Breast epithelium (tissue), 4 donors: ENCODE data around the gene NDUFA3. TPM values are rescaled to one million over a fixed set of nuclear protein-coding genes. Genes with fewer than 3 reads are reported as not detected.

Experiments used
- DNase-seq, 2 donors: peaks; one replicate each; pipeline ENCODE4 v3.0.0-alpha.2; 2019; ENCODE audit warnings: low spot score in 2 of 2
- H3K27ac ChIP-seq, 2 donors: fragments of 200-600 bp; sonication (generic) in 1 of 2; one replicate each; pipeline ENCODE4 v1.5.1; 2016 to 2019; ENCODE audit warnings: mild to moderate bottlenecking in 1 of 2
- H3K27me3 ChIP-seq, 2 donors: fragments of 200-600 bp; sonication (generic) in 1 of 2; one replicate each; pipeline versions ENCODE4 v1.5.1 to v1.6.0; 2017 to 2019; ENCODE audit warnings: control low read depth in 1 of 2, mild to moderate bottlenecking in 1 of 2
- H3K36me3 ChIP-seq: fragments of 200-600 bp; one replicate; pipeline ENCODE4 v1.5.1; 2019
- H3K4me1 ChIP-seq, 2 donors: fragments of 200-600 bp; sonication (generic); one replicate each; pipeline ENCODE4 v1.5.1; 2016 to 2019; ENCODE audit warnings: control low read depth in 1 of 2
- H3K4me3 ChIP-seq, 3 donors: fragments of 200-600 bp; sonication (generic); 1 replicate in 2 of 3; 2 replicates in 1 of 3; pipeline ENCODE4 v1.5.1; 2016 to 2019; ENCODE audit warnings: mild to moderate bottlenecking in 3 of 3, moderate library complexity in 2 of 3
- H3K9me3 ChIP-seq, 2 donors: fragments of 200-600 bp; sonication (generic) in 1 of 2; one replicate each; pipeline ENCODE4 v1.5.1; 2016 to 2019; ENCODE audit warnings: control low read depth in 1 of 2
- CTCF ChIP-seq, 3 donors: fragments of 450-650 bp; IDR thresholded peaks; one replicate each; pipeline ENCODE4 v1.5.1; 2016 to 2017; ENCODE audit warnings: antibody characterized with exemption in 3 of 3, mild to moderate bottlenecking in 3 of 3, moderate library complexity in 3 of 3
- POLR2A ChIP-seq: fragments of 450-650 bp; IDR thresholded peaks from one replicate; pipeline ENCODE4 v1.6.1; 2016; ENCODE audit warnings: antibody characterized with exemption, mild to moderate bottlenecking, moderate library complexity
- POLR2AphosphoS5 ChIP-seq, 3 donors: sonication (generic); formaldehyde crosslinking; IDR thresholded peaks; one replicate each; pipeline ENCODE4 v1.6.1; 2017; ENCODE audit warnings: antibody characterized with exemption in 3 of 3
- intact Hi-C: fragments of 100-400 bp; cut with DNase I; formaldehyde crosslinking; loops from one replicate; pipeline ENCODE4 v1.15.1; 2023; ENCODE audit warnings: low total_unique reads
- total RNA-seq, 3 donors: library from RNA; depleted of rRNA; stranded (reverse); fragments of >200 nt; gene quantifications; one replicate each; pipeline ENCODE4 v1.1.0, GENCODE V29; 2016

The NDUFA3 gene
- total RNA-seq, 3 donors from 2014 or later = 17.3 to 20.6 (median 20.5) TPM

- no peak for DNase-seq
- Histone ChIP-seq H3K27me3 (no peaks in the 10 kb centered on the region), H3K9me3 (peaks cover under 1 to 4% of the 10 kb centered on the region in 2 donors), H3K4me3 (no peak overlapping the region), H3K36me3 (no peaks in the 10 kb centered on the region), H3K4me1 (no peaks in the 10 kb centered on the region), H3K27ac (no peak overlapping the region)
- intact Hi-C loops = no loop called here
- TF ChIP-seq POLR2AphosphoS5 (IDR thresholded peaks at IDR 0.05) = no peak
- TF ChIP-seq POLR2A = no peak
- no peak for TF ChIP-seq CTCF (IDR thresholded peaks at IDR 0.05)
Observed at GRCh38 chr19:54074851-54075250, 27.8 kb upstream of the NDUFA3 start.

GRCh38 chr19:54077334-54077733, 25.3 kb upstream of the NDUFA3 start:
- intact Hi-C loops = no loop called here

GRCh38 chr19:54081032-54081431, 21.6 kb upstream of the NDUFA3 start, which contains the start of gene TARM1:
Gene TARM1 (minus strand): TSS chr19:54081365. CDS start chr19:54081340, 25 bp downstream.
- Histone ChIP-seq H3K27me3 (no peaks in the 10 kb centered on the region), H3K4me3 (no peak within 1 kb of the TSS), H3K27ac (no peak within 1 kb of the TSS), H3K4me1 (no peaks in the 10 kb centered on the region), H3K36me3 (no peaks in the 10 kb centered on the region), H3K9me3 (peaks cover 4 to 16% of the 10 kb centered on the region in 2 donors)
- TF ChIP-seq CTCF (IDR thresholded peaks at IDR 0.05) (no peak), POLR2A (no peak), POLR2AphosphoS5 (IDR thresholded peaks at IDR 0.05) (no peak)
- no peak for DNase-seq
- intact Hi-C loops = no loop called here

More at GRCh38 chr19:54077334-54077733, 25.3 kb upstream of the NDUFA3 start:
- H3K27me3 ChIP-seq = no peaks in the 10 kb centered on the region
- no peak for DNase-seq
- H3K36me3 ChIP-seq = no peaks in the 10 kb centered on the region
- no peak overlapping the region for H3K4me3 ChIP-seq
- H3K27ac ChIP-seq = no peak overlapping the region
- TF ChIP-seq POLR2A = no peak
- TF ChIP-seq CTCF (IDR thresholded peaks at IDR 0.05) = no peak
- TF ChIP-seq POLR2AphosphoS5 (IDR thresholded peaks at IDR 0.05) = no peak
- H3K9me3 ChIP-seq = peaks cover 4 to 11% of the 10 kb centered on the region in 2 donors
- H3K4me1 ChIP-seq = no peaks in the 10 kb centered on the region

- Histone ChIP-seq H3K27me3 (no peaks in the 10 kb centered on the region), H3K27ac (no peak overlapping the region), H3K9me3 (peaks cover 4 to 16% of the 10 kb centered on the region in 2 donors), H3K4me1 (no peaks in the 10 kb centered on the region), H3K4me3 (no peak overlapping the region), H3K36me3 (no peaks in the 10 kb centered on the region)
- intact Hi-C loops = no loop called here
- no peak for DNase-seq
- TF ChIP-seq CTCF (IDR thresholded peaks at IDR 0.05) (no peak), POLR2A (no peak), POLR2AphosphoS5 (IDR thresholded peaks at IDR 0.05) (no peak)
Observed at GRCh38 chr19:54084410-54084809, 18.2 kb upstream of the NDUFA3 start.

GRCh38 chr19:54094426-54095000, 8.1 kb upstream of the NDUFA3 start:
- Histone ChIP-seq H3K9me3 (no peaks in the 10 kb centered on the region), H3K27ac (no peak overlapping the region), H3K27me3 (peaks cover 0 to 13% of the 10 kb centered on the region in 2 donors), H3K4me3 (no peak overlapping the region), H3K36me3 (no peaks in the 10 kb centered on the region), H3K4me1 (peaks cover 0 to 4% of the 10 kb centered on the region in 2 donors)
- TF ChIP-seq CTCF (IDR thresholded peaks at IDR 0.05) = no peak
- TF ChIP-seq POLR2AphosphoS5 (IDR thresholded peaks at IDR 0.05) = no peak
- TF ChIP-seq POLR2A = no peak
- intact Hi-C loops = no loop called here
- DNase-seq = no peak
